GM13977 (cell line): ENCODE data around the gene H6PD.
A peak's percentile ranks its signal among the peaks of the same experiment; 100 is the strongest.

ENCODE experiments used
- DNase-seq: peaks from one replicate; pipeline ENCODE4 v3.0.0; 2012; ENCODE audit warnings: low spot score
- in situ Hi-C: fragments of 300-500 bp; cut with MboI; formaldehyde crosslinking; loops from one replicate; pipeline ENCODE4 v1.12.0; 2022; ENCODE audit warnings: low sequenced_read_pairs, low pct_unique_long_range_greater_than_20kb, mixed read lengths, inconsistent platforms; ENCODE audit not compliant: unreplicated experiment
- TF ChIP-seq, protein P1 (sequence below): IDR thresholded peaks from 2 replicates; pipeline ENCODE4 v1.5.1; 2012; ENCODE audit warnings: mild to moderate bottlenecking, control low read depth; ENCODE audit not compliant: insufficient read depth; ENCODE audit errors: extremely low read depth, missing control alignments

H6PD gene

DNA sequence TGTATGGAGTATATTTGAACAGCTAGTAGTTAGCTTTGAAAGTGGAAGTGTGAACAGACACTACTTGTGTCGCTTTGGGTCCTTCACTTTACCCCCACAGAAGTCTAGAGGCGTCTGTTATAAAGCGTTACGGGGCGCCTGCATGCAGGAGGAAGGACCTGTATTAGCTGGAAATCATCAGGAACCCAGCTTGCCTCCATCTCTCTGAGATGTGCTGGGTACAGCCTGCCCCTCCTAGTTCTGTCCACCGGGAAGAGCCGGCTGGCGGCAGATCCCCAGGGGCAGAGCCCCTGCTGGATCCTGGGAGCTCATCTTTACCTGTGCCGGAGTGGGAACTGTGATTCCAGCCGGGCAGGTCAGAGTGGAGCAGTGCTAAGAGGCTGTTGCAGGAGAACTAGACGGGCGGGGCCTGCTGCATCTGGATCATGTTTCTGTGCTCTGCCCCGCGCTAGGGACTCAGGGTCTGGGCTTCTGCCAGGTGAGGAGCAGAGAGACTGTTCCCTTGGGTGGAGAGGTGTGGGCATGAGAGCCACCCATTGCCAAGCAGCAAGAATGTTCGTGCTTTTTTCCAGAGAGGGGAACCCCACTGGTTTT is 35.8 kb downstream of the H6PD start:
- TF ChIP-seq, protein P1, sequence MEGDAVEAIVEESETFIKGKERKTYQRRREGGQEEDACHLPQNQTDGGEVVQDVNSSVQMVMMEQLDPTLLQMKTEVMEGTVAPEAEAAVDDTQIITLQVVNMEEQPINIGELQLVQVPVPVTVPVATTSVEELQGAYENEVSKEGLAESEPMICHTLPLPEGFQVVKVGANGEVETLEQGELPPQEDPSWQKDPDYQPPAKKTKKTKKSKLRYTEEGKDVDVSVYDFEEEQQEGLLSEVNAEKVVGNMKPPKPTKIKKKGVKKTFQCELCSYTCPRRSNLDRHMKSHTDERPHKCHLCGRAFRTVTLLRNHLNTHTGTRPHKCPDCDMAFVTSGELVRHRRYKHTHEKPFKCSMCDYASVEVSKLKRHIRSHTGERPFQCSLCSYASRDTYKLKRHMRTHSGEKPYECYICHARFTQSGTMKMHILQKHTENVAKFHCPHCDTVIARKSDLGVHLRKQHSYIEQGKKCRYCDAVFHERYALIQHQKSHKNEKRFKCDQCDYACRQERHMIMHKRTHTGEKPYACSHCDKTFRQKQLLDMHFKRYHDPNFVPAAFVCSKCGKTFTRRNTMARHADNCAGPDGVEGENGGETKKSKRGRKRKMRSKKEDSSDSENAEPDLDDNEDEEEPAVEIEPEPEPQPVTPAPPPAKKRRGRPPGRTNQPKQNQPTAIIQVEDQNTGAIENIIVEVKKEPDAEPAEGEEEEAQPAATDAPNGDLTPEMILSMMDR, result no peak
- no peak for DNase-seq
- in situ Hi-C loops, result no loop called here

GRCh38 chr1:9271283-9271682 is 36.7 kb downstream of the H6PD start:
- in situ Hi-C loops, result no loop called here
- DNase-seq, result no peak
- TF ChIP-seq, protein P1, result no peak

- TF ChIP-seq, protein P1, result no peak
- in situ Hi-C loops, result no loop called here
These were observed 37.5 kb downstream of the H6PD start for GRCh38 chr1:9271861-9272595.

GRCh38 chr1:9273177-9273576 is 38.6 kb downstream of the H6PD start:
- in situ Hi-C loops, result no loop called here
- no peak for DNase-seq
- TF ChIP-seq, protein P1, result no peak

More at GRCh38 chr1:9271861-9272595, 37.5 kb downstream of the H6PD start:
- DNase-seq, result no peak

GRCh38 chr1:9275161-9275560 is 40.6 kb downstream of the H6PD start:
- TF ChIP-seq, protein P1, result no peak
- DNase-seq, result no peak
- in situ Hi-C loops, result no loop called here

- in situ Hi-C loops, result no loop called here
- peak; percentile 85 for DNase-seq
- TF ChIP-seq, protein P1, result no peak
These were observed 41.0 kb downstream of the H6PD start for GRCh38 chr1:9275567-9276034.
